ENCODE measurements around the gene ARL14. TPM values are rescaled to one million over a fixed set of nuclear protein-coding genes. Genes with fewer than 3 reads are reported as not detected.

ARL14 gene
- total RNA-seq, result not detected

GRCh38 chr3:160676547-160677303 lies at the start of gene ARL14:
ARL14 (plus strand) TSS chr3:160677160; CDS start chr3:160677347, 187 bp downstream.

Small RNA genes lying within 50 kb of the gene (small RNA-seq; reads per million reads assigned to genes)
- 0.04 to 0.06 reads per million in 2 donors for gene RF00139

Other genes with a start within 250 kb of the ARL14 start
- gene TRIM59, start 227.4 kb upstream of the ARL14 start, total RNA-seq, result 10 to 100 TPM in 1 of 2 donors, 1 to 10 TPM in 1; 4.8 to 19.3 TPM
- gene KPNA4, start 111.6 kb upstream of the ARL14 start, total RNA-seq, result 10 to 100 TPM; 21.7 to 29.6 TPM
- 1 to 10 TPM; 4.5 to 7.3 TPM for gene PPM1L, start 79.1 kb downstream of the ARL14 start, total RNA-seq